GM21390 (cell line): ENCODE data around the gene CFAP91.
"Not testable (repeated sequence)": the region's sequence is repeated elsewhere in the genome, so short reads cannot be mapped to it uniquely, and the experiment has no call there.

Source experiments
- ATAC-seq: cut with Tn5 transposase; IDR thresholded peaks from one replicate; pipeline ENCODE4 v1.9.1; 2021; ENCODE audit not compliant: unreplicated experiment

The CFAP91 gene

DNA sequence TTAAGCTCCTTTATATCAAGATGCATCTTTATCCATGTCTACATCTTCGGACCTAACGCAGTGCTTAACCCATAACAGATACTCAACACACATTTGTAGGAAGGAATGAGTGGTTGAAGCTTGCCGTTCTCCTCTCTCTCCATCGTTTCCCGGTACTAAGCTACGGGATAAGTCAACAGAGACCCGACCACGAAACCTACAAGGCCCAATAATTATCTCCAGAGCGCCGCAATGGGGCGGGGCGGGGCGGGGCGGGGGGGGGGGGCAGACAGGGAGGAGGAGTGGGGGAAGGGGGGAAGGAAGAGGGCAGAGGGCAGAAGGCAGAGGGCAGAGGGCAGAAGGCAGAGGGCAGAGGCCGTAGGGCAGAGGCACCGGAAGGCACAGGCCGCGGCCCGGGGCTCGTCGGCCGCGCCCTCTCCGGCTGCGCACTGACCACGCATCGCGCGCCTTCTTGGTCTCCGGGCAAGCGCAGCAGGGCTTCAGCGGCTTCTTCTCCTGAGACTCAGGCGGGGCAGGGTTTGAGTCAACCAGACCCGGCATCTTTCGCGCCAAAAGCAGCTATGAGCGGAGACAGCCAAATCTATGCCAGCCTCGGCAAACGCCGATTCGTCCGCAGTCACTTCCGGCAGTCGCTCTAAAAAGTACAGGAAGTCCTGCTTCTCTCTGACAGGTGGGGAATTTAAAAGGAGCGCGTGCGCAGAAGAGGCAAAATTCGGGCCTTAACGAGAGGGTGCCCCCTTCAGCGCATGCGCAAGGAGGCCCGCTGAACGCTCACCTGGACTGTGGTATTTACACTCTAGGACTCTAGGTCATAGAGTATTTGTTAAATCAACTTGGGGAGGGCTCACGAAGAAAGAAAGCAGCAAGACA lies 25.8 kb upstream of the CFAP91 start, which contains the start of gene COX17:
Gene COX17, minus strand, starts transcription at position 636 of the 870 bp plus-strand sequence. Its CDS starts 96 bp downstream, at position 540.
- peak; percentile 91 for ATAC-seq

DNA sequence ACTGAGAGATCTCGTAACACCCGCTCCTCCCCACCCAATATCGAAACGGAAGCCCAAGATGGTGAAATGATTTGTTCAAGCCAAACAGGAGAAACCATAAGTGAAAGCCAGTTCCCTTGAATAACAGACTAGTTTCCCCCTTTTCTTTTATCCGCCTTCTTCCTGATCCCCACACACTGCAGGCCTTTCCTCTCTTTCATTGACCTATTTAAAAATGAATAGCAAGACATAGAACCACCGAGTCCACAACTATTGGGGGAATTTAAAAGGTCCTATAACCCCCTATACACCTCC lies 25.2 kb upstream of the CFAP91 start:
- ATAC-seq: no peak

DNA sequence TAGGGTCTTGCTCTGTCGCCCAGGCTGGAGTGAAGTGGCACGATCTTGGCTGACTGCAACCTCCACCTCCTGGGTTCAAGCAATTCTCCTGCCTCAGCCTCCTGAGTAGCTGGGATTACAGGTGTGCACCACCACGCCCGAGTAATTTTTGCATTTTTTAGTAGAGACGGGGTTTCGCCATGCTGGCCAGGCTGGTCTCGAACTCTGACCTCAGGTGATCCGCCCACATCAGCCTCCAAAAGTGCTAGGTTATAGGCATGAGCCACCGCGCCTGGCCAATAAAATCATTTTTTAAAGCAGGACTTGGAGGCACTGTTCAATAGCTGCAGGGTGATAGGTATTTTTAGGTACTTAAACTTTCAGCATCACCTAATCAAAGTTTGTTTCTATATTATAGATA lies 24.6 kb upstream of the CFAP91 start:
- ATAC-seq: not testable (repeated sequence)

DNA sequence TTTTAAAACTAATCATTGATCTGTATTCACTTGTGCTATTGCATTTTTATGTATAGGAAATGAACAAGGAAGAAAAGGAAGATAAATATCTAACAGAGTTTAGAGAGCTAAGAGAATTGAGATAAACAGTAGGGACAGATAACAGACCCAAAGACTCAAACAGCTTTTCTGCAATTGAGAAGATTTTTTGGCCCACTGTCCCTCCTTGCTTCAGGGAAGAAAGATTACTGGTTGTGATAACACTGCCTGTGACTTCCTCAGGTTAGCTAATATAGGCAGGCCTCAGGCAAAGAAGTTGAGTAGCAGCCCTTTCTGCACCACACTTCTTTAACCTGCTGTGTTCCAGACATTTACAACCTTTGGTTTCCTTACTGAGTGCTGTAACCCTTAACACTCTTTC lies 22.9 kb upstream of the CFAP91 start:
- no peak for ATAC-seq

DNA sequence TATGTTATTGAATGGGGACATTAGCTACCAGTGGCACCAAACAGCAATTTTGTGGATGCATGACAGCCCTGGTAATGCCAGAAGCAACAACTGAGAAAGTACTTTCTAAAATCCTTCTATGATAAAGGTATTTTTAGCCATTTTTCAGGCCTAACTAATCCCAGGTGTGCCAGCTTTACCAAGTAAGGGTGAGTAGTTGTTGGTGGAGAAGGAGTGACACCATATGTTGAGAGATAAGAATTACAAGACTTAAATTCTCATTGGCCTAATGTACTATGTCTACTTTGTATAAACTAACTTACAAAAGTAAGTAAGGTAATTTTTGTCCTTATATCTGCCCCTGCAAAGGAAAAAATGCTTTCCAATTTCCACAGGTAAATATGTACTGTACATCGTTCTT lies 21.5 kb upstream of the CFAP91 start:
- ATAC-seq: peak; percentile 29

DNA sequence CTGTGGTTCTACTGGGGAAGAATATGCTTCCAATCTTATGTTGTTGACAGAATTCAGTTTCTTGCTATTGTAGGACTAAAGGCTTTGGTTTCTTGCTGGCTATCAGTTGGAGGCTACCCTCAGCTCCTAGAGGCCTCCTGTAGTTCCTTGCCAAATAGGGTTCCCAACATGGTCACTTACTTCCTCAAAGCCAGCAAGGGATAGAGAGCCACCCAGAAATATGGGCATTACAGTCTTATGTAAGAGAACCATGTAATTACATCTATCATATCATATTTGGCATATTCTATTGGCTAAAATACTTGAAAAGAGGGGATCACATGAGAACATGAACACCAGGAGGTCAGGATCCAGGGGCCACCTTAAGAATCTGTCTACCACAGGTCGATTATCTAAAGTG lies 19.4 kb upstream of the CFAP91 start:
- ATAC-seq: no peak

DNA sequence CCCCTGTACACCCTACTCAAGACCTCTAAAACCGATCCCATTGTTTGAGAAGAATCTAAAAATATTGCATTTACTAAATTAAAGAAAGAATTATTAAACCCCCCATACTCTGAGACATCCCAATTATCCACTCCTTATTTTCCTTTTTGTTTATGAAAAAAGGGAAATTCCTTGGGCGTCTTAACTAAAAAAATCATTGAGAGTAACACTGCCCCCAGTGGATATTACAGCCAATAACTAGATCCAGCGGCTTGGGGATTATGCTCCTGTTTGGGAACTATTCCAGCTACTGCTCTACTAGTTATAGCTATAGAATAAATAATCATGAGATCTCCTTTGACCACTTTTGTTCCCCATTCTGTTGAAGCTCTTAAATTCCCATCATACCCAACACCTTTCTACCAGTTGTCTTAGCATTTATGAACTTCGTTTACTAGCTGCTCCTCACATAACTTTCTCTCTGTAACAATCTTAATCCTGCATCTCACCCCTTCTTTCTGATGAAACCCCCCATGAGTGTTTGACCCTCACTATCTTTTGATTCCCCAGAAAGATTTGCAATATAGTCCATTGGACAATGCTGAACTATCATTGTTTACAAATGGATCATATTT lies 12.7 kb upstream of the CFAP91 start:
- ATAC-seq: no peak

DNA sequence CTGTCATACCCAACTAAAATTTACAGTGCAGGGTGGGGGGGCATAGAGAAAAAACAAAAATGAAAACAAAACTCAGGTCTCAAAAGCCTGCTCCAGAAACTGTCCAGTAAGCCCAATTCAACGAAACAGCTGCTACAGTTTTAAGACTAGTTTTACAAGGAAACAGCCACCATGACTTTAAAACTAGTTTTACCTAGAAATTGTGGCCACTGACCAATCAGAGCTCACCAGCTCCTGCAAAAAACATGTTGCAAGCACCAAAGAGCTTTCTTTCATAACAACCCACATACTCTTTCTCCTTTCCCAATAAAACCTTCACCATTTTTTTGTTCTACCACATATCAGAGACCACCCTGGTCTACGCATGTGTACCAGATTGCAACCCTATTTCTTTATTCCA lies 7.3 kb upstream of the CFAP91 start:
- ATAC-seq: no peak

DNA sequence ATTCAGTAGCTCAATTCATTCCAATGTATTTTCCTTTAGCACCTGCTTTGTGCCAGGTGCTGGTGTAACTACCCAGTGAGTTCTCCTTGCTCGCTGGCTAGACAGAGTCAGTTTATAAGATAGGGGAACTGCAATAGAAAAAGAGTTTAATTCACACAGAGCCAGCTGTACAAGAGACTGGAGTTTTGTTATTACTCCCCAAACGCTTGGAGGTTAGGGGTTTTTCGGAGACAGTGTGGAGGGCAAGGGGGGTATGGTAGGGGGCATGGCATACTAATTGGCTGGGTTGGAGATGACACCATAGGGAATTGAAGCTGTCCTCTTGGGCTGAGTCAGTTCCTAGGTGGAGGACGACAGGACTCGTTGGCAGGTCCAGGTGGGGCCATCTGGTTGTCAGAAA lies 5.4 kb upstream of the CFAP91 start:
- no peak for ATAC-seq

DNA sequence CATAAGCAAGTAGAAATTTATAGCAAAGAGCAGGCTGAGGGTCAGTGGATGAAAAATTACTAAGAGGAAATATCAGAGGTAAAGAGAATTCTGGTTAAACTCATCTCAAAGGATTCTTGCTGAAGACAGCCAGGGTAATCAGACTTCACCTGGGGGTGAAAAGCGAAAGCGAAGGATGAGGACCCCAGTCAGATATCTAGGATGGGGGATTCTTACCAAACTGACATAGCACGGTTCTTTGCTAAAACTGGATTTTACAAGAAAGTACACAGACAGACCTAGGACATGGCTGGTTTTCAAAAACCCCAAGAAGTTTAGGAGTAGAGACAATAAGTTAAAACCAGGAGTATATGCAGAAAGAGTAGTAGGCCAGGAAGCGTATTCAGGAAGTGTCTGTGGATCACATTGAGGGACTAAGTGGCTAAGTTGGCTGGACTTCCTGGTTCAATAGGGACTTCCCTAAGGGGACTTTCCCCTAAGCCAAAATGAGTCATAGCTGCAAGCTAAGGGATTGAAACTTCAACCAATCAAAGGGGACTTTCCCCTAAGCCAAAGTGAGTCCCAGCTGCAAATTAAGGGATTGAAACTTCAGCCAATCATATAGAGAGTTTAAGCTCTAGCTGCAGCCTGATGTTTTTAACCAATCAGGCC lies 2.4 kb upstream of the CFAP91 start:
- no peak for ATAC-seq

DNA sequence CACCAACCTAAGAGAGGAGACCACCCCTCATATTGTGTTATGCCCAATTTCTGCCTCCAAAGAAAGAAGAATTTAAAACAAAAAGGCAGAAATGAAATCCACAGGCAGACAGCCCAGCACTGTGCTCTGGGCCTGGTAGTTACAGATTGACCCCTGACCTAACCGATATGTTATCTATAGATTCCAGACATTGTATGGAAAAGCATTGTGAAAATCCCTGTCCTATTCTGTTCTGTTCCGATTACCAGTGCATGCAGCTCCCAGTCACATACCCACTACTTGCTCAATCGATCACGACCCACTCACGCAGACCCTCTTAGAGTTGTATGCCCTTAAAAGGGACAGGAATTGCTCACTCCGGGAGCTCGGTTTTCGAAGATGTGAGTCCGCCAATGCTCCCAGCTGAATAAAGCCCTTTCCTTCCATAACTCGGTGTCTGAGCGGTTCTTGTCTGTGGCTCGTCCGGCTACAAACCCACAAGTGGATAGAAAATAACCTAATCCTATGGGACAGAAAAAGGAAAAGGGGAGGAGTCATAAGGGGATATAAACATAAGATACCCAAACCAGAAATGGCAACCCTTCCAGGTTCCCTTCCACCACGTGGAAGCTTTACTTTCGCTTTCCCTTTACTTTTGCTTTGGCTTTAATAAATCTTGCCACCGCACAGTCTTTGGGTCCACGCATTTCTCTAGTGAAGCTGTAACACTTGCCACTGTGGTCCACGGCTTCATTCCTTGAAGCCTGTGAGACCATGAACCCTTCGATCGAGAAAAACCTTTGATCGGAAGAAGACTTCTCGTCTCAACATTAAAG lies 1.7 kb upstream of the CFAP91 start:
- no peak for ATAC-seq

DNA sequence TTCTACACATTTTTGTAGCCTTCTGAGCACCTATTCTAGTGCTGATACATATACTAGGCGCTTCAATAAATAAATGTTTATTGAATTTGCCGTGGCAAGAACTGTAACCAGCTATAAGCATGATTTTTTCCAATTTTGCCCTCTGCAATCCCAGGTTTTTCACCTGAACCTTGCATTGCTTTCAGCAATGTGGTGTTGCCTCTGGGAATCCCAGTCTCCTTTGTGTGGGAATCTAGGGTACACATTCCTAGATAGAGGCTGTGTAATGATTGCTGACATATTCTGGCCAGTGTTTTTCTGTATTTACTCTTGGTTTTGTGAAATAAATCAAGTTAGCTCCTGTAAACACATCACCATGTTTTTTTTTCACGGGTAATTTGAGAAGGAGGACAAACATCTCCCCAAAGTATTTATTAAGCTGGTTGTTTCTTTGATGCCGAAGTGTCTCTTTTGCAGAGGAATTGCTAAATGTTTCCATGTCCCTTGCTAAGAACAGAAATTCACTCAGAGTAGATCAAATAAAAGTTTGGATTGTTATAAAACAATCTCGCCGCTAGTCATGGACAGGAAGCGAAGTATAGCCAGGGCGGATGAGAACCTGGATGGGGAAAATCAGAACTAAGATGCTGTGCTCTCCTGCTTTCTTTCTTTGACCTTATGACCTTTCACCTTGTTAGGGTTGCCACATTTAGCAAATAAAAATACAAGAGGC lies 1.2 kb downstream of the CFAP91 start:
- ATAC-seq: no peak

DNA sequence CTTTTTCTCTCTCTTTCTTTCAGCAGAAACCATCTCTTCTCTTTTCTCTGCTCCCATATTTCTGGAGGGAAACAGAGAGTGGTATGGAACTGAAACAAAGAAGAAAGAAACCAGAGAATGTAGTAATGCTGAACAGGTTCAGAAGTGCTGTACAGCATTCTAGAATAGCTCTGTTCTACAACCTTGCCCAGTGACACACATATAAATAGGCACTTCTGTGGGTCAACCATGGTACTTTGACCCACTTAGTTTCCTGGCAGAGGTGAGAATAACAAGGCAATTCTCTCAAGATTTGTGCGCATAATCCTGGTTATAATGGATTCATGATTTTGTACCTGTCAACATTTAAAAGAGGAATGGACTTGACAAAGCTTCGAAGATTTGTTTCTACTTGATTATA lies 12.3 kb downstream of the CFAP91 start:
- no peak for ATAC-seq

DNA sequence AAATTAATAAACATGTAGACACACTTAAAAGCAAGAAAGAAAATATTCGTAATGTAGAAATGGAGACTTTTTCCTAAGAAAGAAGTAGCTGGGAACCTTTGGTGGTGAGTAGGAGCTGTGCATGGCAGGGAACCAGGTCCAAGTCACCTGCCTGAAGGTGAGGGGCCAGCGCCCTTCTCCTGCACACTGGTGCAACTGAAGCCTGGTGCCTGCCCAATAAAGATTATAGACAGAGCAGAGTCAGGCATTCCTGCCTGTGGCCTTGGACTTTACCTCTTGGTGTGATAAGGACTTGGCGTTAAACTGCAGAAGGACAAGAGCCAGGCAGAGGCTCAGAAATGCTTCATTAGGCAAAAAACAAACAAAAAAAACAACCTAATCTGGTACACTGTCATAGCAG lies 14.2 kb downstream of the CFAP91 start:
- ATAC-seq: no peak

DNA sequence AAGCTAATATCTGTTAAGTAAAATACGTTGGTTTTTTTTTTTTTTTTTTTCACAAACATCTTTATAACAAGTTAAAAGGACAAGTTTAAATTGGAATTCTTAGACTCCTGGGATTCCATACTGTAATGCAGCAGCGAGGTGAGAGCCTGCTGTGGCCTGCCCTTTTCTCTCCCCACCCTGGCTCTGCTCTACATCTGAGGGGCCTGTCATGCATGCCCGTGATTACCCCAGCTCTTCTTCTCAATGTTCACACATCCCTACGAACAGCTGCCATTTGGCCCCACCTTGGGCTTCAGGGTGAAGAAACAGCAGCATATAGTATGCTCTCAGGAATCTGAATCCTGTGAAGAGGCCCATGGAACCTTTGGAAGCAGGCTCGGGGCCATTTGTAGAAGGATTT lies 14.7 kb downstream of the CFAP91 start:
- ATAC-seq: no peak

DNA sequence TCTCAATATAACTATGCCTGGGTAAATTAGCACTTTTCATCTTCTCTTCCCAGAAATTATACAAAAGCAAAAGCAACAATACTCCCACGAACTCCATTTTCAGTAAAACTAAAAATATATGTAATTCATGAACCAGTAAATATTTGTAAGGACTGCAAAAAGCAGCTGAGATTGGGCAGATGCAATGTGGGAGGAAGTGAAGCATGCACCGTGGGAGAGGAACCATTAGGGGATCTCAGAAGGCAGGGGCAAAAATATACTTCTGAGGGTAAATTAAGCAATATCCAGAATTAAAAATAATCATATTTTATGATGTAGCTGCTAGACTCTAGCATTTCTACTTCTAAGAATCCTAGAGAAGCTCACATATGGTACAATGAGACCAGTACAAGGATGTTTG lies 20.2 kb downstream of the CFAP91 start:
- no peak for ATAC-seq

DNA sequence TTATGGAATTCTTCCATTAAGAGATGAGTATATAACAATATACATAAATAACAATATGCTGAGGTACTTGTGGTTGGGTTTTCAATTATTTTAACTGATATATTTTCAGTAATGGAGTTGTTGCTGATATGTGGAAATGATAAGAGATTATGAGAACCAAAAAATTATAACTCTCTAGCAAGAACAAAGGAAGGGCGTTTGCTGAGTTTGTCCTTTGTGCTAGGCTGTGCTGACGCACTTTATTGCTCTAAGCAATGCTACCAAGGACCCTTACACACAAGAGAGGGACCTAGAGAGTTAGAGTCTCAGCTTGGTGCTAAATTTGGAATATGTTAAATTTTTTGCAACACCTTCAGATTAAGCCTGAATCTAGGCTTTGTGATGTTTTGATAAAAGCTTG lies 24.1 kb downstream of the CFAP91 start:
- ATAC-seq: no peak

DNA sequence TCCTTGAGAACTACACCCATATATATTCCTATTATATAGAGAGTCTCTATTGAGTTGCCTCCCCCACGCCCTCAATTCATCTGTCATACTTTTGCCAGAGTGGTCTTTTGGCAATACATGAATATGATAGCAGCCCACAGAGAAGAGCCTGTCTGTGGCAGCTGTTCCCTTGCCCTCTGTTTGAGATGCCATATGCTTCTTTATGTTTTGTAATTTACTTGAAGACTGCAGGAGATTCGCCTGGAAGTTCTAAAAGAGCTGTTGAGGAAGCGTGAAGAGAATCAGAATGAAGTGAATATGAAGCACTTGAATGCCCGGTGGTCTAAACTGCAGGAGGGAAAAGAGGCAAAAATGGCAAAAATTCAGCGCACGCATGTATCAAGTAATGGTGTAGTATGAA lies 27.2 kb downstream of the CFAP91 start:
- no peak for ATAC-seq

DNA sequence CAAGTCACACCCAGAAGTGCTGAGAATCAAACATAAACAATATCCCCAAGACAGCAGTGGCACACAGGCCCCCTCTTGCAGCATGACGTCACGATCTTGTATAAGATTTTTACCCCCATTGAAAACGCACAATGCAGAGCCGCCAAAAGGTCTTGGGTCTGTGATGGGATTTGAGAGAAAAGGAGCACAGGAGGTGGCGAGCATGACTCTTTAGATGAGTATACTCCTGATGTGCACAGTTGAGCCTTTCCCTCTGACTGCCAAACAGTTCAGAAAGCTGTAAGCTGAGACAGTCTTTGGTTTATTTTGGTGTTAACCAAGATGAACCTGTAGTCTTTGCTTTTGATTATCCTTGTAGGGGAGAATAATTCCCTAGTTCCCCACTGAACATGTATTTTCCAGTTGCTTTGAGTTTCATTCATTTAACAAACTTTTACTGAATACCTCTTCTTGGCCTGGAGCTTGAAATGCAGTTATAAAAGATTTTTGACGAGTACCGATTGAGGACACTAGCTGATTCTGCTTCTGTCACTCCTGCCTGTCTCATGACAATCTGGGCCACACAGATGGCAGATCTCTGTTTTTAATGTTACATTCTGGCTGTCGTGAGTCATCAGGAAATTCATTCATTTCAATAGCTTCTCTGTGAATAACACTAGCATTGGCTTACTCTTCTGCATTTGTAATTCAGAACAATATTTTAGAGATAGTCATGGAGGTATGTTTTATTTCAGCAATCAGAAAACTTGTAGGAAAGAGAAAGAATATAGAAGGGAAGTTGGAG lies 28.9 kb downstream of the CFAP91 start:
- no peak for ATAC-seq

DNA sequence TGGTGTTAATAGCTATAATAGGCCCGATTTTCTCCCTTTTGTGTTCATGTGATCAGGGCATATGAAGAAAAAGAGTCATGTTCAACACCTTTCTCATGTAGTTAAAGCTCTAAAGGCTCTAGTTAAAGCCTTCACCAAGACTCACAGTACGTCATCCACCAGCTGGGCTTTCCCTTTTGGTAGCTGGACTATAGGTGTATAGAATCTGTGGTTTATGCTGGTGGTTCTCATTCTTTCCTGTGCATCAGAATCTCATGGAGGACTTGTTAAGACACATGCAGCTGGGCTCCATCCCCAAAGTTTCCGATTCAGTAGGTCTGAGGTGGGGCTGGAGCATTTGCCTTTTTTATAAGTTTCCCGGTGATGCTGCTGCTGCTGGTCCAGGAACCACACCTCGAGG lies 31.0 kb downstream of the CFAP91 start:
- no peak for ATAC-seq
